Endometrium (tissue), 2 donors: Measurements from ENCODE around the gene LSM12.
A peak's percentile ranks its signal among the peaks of the same experiment; 100 is the strongest.
"Not testable (repeated sequence)": the region's sequence is repeated elsewhere in the genome, so short reads cannot be mapped to it uniquely, and the experiment has no call there.

Source experiments
- FAIRE-seq: peaks from 2 replicates; lab custom pipeline; 2012; peaks lifted over from hg19 to GRCh38; lab: Jason Lieb, UNC
- donor health status: control.
- donor health status: control.

The LSM12 gene

GRCh38 chr17:44066204-44066930 lies at the start of gene LSM12:
TSS of gene LSM12 (minus strand) at chr17:44066671. CDS start at chr17:44066587, 84 bp downstream.
- no peak for FAIRE-seq

GRCh38 chr17:44115585-44116415 lies 49.3 kb upstream of the LSM12 start:
- FAIRE-seq: no peak

- FAIRE-seq: no peak
Measured at GRCh38 chr17:44113868-44114840, 47.7 kb upstream of the LSM12 start.

DNA sequence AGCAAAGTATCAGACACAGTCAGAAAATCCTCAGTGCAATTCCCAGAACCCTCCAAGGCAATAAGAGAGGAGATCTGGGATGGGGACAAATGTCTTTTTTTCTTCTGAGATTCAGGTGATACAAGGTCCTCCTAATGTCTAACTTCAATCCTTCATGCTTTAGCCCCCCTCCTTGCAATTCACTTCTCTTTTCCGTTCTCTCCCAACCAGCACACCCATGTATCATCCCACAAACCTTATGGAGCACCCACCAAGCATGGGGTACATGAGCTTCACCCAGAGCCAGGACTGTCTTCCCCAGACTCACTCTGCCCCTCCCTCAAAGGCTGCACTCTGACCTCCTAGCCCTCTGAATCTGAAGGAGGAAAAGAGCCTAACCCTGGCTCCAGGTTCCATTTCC lies 46.9 kb upstream of the LSM12 start:
- FAIRE-seq: no peak

GRCh38 chr17:44112284-44113280 lies 46.1 kb upstream of the LSM12 start:
- no peak for FAIRE-seq

DNA sequence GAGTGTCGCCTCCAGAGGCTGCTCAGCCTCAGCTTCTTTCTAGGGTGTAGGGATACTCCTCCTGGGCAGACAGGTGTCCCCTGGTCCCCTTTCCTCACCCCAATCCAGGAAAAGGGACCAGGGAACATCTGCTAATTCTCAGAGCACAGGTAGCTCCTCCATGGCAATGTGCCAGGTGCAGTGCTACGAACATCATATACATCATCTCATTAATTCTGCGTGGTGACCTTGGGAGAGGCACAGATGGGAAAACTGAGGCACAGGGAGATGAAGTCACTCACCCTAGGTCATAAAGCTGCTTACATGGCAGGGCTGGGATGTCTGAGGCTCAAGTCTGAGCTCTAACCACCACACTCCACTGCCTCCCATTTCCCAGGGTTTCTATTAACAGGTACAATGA lies 45.3 kb upstream of the LSM12 start:
- no peak for FAIRE-seq

- FAIRE-seq: peak; percentile 35
Measured at GRCh38 chr17:44110823-44111633, 44.6 kb upstream of the LSM12 start.

- no peak for FAIRE-seq
Measured at GRCh38 chr17:44110011-44110686, 43.7 kb upstream of the LSM12 start.

DNA sequence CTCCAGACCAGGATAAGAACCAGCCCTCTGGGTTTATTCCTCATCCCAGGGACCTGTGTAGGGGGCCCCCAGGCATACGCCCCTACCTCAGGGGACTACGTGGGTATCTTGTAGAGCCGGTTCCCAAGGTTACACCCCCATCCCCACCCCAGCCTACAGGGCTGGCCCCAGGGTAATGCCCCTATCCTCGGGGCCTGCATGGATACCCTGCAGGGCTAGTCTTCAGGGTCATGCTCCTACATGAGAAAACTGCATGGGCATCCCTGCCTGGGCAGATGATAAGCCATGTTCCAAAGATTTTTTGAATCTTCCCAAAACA lies 42.8 kb upstream of the LSM12 start:
- no peak for FAIRE-seq

- peak; percentile 62 for FAIRE-seq
Measured at GRCh38 chr17:44108440-44109311, 42.2 kb upstream of the LSM12 start.

- no peak for FAIRE-seq
Measured at GRCh38 chr17:44106801-44107200, 40.3 kb upstream of the LSM12 start.

- FAIRE-seq: no peak
Measured at GRCh38 chr17:44105941-44106340, 39.5 kb upstream of the LSM12 start.

GRCh38 chr17:44105483-44105882 lies 39.0 kb upstream of the LSM12 start:
- FAIRE-seq: no peak

DNA sequence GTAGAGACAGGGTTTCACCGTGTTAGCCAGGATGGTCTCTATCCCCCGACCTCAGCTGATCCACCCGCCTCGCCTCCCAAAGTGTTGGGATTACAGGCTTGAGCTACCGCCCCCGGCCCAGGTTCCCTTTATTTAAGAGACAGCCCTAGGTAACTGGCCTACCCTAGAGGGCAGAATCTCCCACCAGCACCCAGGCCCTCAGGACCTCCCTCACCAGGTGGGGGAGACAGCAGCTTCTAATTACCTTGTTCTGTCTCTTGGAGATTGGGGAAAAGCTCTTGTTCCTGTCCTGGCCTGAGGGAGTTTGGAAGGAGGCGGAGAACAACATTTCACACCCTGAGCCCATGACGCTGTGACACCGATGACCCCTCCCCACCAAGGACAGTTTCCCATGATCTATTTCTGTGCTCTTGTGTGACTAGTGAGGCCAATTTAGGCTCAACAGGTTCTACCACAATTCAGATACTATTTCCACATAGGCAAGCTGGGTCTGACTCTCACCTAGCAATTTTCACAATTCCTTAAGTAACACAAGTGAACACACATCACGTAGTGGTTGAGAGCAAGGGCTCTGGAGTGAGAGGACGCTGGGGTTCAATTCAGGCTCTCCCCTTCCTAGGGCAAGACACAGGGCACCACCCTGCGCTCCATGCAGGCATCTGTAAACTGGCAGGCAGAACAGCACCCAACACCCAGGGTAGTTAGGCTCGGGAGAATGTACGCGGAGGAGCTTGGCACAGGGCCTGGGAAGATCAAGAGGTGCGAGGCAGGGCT lies 36.6 kb upstream of the LSM12 start:
- FAIRE-seq: no peak

- FAIRE-seq: not testable (repeated sequence)
Measured at GRCh38 chr17:44101858-44102257, 35.4 kb upstream of the LSM12 start.

GRCh38 chr17:44097110-44097958 lies 30.9 kb upstream of the LSM12 start:
- no peak for FAIRE-seq
